Neural progenitor cell (in vitro differentiated cells): ENCODE measurements around the gene PRR19. TPM values are rescaled to one million over a fixed set of nuclear protein-coding genes. Genes with fewer than 3 reads are reported as not detected.

Experiments used
- DNase-seq: peaks from one replicate; pipeline ENCODE4 v3.0.0-alpha.2; 2016; ENCODE audit warnings: low spot score
- H2AFZ ChIP-seq: fragments of 200-600 bp; sonication (generic); replicated peaks from 2 replicates; pipeline ENCODE4 v1.6.1; 2016; ENCODE audit warnings: antibody characterized with exemption
- H3F3A ChIP-seq: fragments of 200-600 bp; sonication (generic); 2 replicates; pipeline ENCODE4 v1.6.1; 2016; ENCODE audit warnings: antibody characterized with exemption, low read depth
- H3K27ac ChIP-seq: fragments of 200-600 bp; sonication (generic); 2 replicates; pipeline ENCODE4 v1.5.1; 2016; ENCODE audit warnings: mild to moderate bottlenecking
- H3K27me3 ChIP-seq: fragments of 200-600 bp; sonication (generic); 2 replicates; pipeline ENCODE4 v1.6.1; 2016; ENCODE audit warnings: mild to moderate bottlenecking, moderate library complexity
- H3K36me3 ChIP-seq: fragments of 200-600 bp; sonication (generic); 2 replicates; pipeline ENCODE4 v1.5.1; 2016
- H3K4me1 ChIP-seq: fragments of 200-600 bp; sonication (generic); 2 replicates; pipeline ENCODE4 v1.6.1; 2016; ENCODE audit warnings: mixed run types
- H3K4me2 ChIP-seq: fragments of 200-600 bp; sonication (generic); 2 replicates; pipeline ENCODE4 v1.6.1; 2016
- H3K4me3 ChIP-seq: fragments of 200-600 bp; sonication (generic); 2 replicates; pipeline ENCODE4 v1.5.1; 2016
- H3K79me2 ChIP-seq: fragments of 200-600 bp; sonication (generic); 2 replicates; pipeline ENCODE4 v1.6.1; 2016; ENCODE audit warnings: low read depth
- H3K9ac ChIP-seq: fragments of 200-600 bp; sonication (generic); 2 replicates; pipeline ENCODE4 v1.6.1; 2016
- H3K9me3 ChIP-seq: fragments of 200-600 bp; sonication (generic); 2 replicates; pipeline ENCODE4 v1.5.1; 2016; ENCODE audit warnings: low read depth
- H4K20me1 ChIP-seq: fragments of 200-600 bp; sonication (generic); 2 replicates; pipeline ENCODE4 v1.6.1; 2016; ENCODE audit warnings: low read depth
- H3K27ac Mint-ChIP-seq: 3 replicates; pipeline ENCODE4 v1.8.0; 2021; ENCODE audit warnings: mixed read lengths
- H3K27me3 Mint-ChIP-seq: 2 replicates; pipeline ENCODE4 v1.8.0; 2022; ENCODE audit warnings: low read depth, mild to moderate bottlenecking, inconsistent platforms, moderate library complexity, mixed read lengths; ENCODE audit not compliant: insufficient read depth
- H3K36me3 Mint-ChIP-seq: 3 replicates; pipeline ENCODE4 v1.8.0; 2021; ENCODE audit warnings: mixed read lengths
- H3K4me1 Mint-ChIP-seq: 3 replicates; pipeline ENCODE4 v1.8.0; 2021; ENCODE audit warnings: mixed read lengths
- H3K4me3 Mint-ChIP-seq: 3 replicates; pipeline ENCODE4 v1.8.0; 2021; ENCODE audit warnings: mild to moderate bottlenecking, moderate library complexity, mixed read lengths
- H3K9me3 Mint-ChIP-seq: 3 replicates; pipeline ENCODE4 v1.8.0; 2020; ENCODE audit warnings: mixed read lengths
- CTCF ChIP-seq: fragments of 200-600 bp; sonication (generic); IDR thresholded peaks from 2 replicates; pipeline ENCODE4 v1.5.1; 2017; ENCODE audit warnings: antibody characterized with exemption, mild to moderate bottlenecking
- EZH2 ChIP-seq: fragments of 200-600 bp; sonication (generic); IDR thresholded peaks from 2 replicates; pipeline ENCODE4 v1.6.1; 2017; ENCODE audit warnings: antibody characterized with exemption, mild to moderate bottlenecking, moderate library complexity
- EZH2phosphoT487 ChIP-seq: fragments of 200-600 bp; sonication (generic); IDR thresholded peaks from 2 replicates; pipeline ENCODE4 v1.6.1; 2017; ENCODE audit warnings: antibody characterized with exemption
- total RNA-seq: library from RNA; depleted of rRNA; stranded (reverse); fragments of >200 nt; gene quantifications from 2 replicates; pipeline ENCODE4 v1.2.3, GENCODE V29; 2015; ENCODE audit warnings: low replicate concordance

PRR19 gene
- total RNA-seq, 1 donor from 2014 or later: 1.0 TPM

GRCh38 chr19:42280815-42281145 is 21.2 kb upstream of the PRR19 start:
- Histone ChIP-seq H3K27ac (peak overlapping the region; percentile 55), H4K20me1 (peaks cover 21% of the 10 kb centered on the region), H3K4me3 (peak overlapping the region; percentile 91), H3K4me2 (peak overlapping the region; percentile 87), H3K79me2 (peaks cover 22% of the 10 kb centered on the region), H2AFZ (peak overlapping the region; percentile 67), H3F3A (peaks cover 56% of the 10 kb centered on the region), H3K9ac (no peak overlapping the region), H3K4me1 (peaks cover 45% of the 10 kb centered on the region), H3K27me3 (no peaks in the 10 kb centered on the region), H3K36me3 (no peaks in the 10 kb centered on the region), H3K9me3 (no peaks in the 10 kb centered on the region)
- H3K36me3 Mint-ChIP-seq: peaks cover 3% of the 10 kb centered on the region
- H3K27me3 Mint-ChIP-seq: peaks cover 14% of the 10 kb centered on the region
- peak; percentile 51 for DNase-seq
- peak overlapping the region; percentile 67 for H3K4me3 Mint-ChIP-seq
- peaks cover 44% of the 10 kb centered on the region for H3K4me1 Mint-ChIP-seq
- H3K27ac Mint-ChIP-seq: no peak overlapping the region
- TF ChIP-seq EZH2 (no peak), CTCF (no peak), EZH2phosphoT487 (no peak)
- H3K9me3 Mint-ChIP-seq: no peaks in the 10 kb centered on the region

- Mint-ChIP-seq H3K9me3 (no peaks in the 10 kb centered on the region), H3K4me1 (peaks cover 49% of the 10 kb centered on the region), H3K4me3 (peak overlapping the region; percentile 85), H3K27me3 (peaks cover 16% of the 10 kb centered on the region), H3K27ac (peak overlapping the region; percentile 78), H3K36me3 (peaks cover 2% of the 10 kb centered on the region)
- Histone ChIP-seq H3K4me2 (peak overlapping the region; percentile 87), H3K36me3 (no peaks in the 10 kb centered on the region), H3K4me3 (peak overlapping the region; percentile 91), H2AFZ (no peak overlapping the region), H3K79me2 (peaks cover 27% of the 10 kb centered on the region), H3K27me3 (no peaks in the 10 kb centered on the region), H3F3A (peaks cover 56% of the 10 kb centered on the region), H3K27ac (peak overlapping the region; percentile 55), H3K9me3 (no peaks in the 10 kb centered on the region), H3K9ac (no peak overlapping the region), H3K4me1 (peaks cover 47% of the 10 kb centered on the region), H4K20me1 (peaks cover 26% of the 10 kb centered on the region)
- DNase-seq: peak; percentile 58
- no peak for TF ChIP-seq CTCF
- no peak for TF ChIP-seq EZH2
- no peak for TF ChIP-seq EZH2phosphoT487
Observed at GRCh38 chr19:42281146-42281826, 20.6 kb upstream of the PRR19 start.

- peak overlapping the region; percentile 81 for H3K27ac Mint-ChIP-seq
- peak overlapping the region; percentile 55 for H3K27ac ChIP-seq
- peak overlapping the region; percentile 81 for H3K4me3 Mint-ChIP-seq
- H4K20me1 ChIP-seq: peaks cover 32% of the 10 kb centered on the region
- peaks cover 56% of the 10 kb centered on the region for H3F3A ChIP-seq
- no peaks in the 10 kb centered on the region for H3K9me3 ChIP-seq
- no peaks in the 10 kb centered on the region for H3K9me3 Mint-ChIP-seq
- H3K4me1 ChIP-seq: peaks cover 47% of the 10 kb centered on the region
- peak overlapping the region; percentile 91 for H3K4me3 ChIP-seq
- peaks cover 50% of the 10 kb centered on the region for H3K4me1 Mint-ChIP-seq
- H3K9ac ChIP-seq: no peak overlapping the region
- no peaks in the 10 kb centered on the region for H3K27me3 ChIP-seq
- peaks cover 16% of the 10 kb centered on the region for H3K27me3 Mint-ChIP-seq
- H3K36me3 ChIP-seq: no peaks in the 10 kb centered on the region
- no peak for TF ChIP-seq EZH2
- TF ChIP-seq EZH2phosphoT487: no peak
- no peak for TF ChIP-seq CTCF
- H2AFZ ChIP-seq: no peak overlapping the region
- H3K4me2 ChIP-seq: peak overlapping the region; percentile 87
- DNase-seq: peak; percentile 52
- H3K36me3 Mint-ChIP-seq: peaks cover 2% of the 10 kb centered on the region
- peaks cover 35% of the 10 kb centered on the region for H3K79me2 ChIP-seq
Observed at GRCh38 chr19:42281827-42282762, 19.8 kb upstream of the PRR19 start.
